Measurements from ENCODE around the gene IL2RA. TPM values are rescaled to one million over a fixed set of nuclear protein-coding genes. Genes with fewer than 3 reads are reported as not detected.

IL2RA gene
- total RNA-seq, 2 donors from 2014 or later, result 1.7 to 2.4 TPM

DNA sequence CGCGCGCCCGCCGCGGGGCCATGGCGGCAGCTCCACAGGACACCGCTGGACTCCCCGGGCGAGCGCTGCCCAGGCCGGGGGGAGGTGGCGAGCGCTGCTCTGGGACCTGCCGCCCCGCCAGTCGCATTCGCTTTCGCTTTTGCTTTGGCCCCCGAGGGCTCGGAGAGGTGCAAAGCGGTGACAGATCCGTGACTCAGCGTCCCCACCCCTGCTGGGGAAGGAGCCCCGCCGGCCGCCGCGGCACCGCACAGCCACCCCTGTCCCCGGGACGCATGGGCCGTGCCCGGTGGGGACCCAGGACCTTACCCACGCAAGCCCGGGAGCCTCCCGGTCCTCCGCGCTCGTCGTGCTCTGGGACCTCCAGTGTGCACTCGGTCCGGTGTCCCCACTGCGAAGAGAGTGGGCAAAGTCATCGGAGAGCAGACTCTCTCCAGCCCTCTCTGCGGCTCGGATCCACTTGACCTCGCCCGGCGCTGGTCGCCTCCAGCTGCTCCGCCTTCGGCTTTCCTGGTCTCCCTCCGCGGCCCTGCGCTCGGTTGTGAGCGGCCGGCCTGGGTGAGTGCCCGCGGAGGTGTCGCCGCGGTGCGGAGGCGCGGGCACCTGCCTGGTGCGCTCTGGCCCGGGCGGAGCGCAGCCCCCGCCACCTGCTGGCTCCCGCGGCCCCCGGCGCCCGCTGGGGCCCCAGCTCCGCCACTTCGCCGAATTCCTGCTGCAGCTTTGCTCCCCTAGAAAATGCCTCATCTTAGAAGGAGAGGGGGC, 84.5 kb downstream of the IL2RA start, which contains the start of gene IL15RA:
Gene IL15RA (minus strand): TSS at position 73 of the 759 bp plus-strand sequence. CDS start 51 bp downstream, at position 22.
- Histone ChIP-seq H3K9me3 (no peaks in the 10 kb centered on the region), H3K27me3 (no peaks in the 10 kb centered on the region), H3K4me3 (peak within 1 kb of the TSS; percentile 95), H3K9ac (ENCODE audit: low read depth in 2 of 2, low read length in 2 of 2) (peak within 1 kb of the TSS; percentile 81 to 93), H3K36me3 (no peaks in the 10 kb centered on the region), H3K27ac (peak within 1 kb of the TSS; percentile 99), H3K4me1 (peaks cover 8% of the 10 kb centered on the region)
- intact Hi-C loops (cut with DNase I), result no loop called here
- TF ChIP-seq, protein P1, sequence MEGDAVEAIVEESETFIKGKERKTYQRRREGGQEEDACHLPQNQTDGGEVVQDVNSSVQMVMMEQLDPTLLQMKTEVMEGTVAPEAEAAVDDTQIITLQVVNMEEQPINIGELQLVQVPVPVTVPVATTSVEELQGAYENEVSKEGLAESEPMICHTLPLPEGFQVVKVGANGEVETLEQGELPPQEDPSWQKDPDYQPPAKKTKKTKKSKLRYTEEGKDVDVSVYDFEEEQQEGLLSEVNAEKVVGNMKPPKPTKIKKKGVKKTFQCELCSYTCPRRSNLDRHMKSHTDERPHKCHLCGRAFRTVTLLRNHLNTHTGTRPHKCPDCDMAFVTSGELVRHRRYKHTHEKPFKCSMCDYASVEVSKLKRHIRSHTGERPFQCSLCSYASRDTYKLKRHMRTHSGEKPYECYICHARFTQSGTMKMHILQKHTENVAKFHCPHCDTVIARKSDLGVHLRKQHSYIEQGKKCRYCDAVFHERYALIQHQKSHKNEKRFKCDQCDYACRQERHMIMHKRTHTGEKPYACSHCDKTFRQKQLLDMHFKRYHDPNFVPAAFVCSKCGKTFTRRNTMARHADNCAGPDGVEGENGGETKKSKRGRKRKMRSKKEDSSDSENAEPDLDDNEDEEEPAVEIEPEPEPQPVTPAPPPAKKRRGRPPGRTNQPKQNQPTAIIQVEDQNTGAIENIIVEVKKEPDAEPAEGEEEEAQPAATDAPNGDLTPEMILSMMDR (IDR thresholded peaks at IDR 0.05), result peak; percentile 14
- peak; percentile 88 for DNase-seq

DNA sequence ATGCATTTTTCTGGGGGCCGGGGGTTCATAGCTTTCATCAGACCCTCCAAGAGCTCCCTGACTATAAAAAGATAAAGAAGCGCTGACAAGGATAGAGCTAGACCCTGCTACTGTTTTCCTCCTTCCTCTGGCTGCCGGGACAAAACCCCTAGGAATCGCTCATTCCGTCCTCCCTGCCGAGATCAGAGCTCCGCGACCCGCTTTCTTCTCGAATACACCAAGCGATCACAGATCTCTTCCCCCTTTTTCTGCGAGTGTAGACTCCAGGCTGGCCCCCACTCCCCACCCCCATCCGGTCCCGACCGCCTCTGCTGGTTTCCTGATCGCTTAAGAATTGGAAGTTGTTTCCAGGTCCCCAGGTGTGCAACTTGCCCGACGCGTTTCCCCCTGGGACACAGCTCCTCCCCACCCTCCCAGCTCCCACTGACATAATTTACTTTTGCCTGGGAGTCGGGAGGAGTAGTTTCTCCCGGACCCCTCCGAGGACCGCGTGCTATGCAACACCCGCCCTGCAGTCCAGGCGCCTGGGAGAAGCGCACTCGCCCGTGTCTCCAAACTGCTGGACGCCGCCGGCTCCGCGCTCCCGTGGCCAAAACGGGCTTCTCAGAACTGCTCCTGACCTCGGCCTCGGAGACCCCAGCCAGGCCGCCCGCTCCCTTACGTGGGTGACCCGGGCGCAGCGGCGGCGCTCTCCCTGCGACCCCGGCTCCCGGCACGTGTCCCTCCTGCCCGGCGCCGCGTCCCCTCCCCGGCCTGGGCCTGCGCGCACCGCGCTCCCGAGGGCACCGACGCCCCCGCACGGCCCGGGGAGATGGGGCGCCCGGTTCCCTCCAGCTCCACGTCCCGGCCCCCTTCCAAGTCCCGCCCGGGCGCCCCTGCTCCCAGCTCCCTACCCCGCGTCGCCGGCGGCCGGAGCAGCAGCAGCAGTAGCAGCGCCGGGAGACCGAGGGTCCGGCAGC, 85.4 kb downstream of the IL2RA start:
- Histone ChIP-seq H3K9me3 (no peaks in the 10 kb centered on the region), H3K4me1 (peaks cover 10% of the 10 kb centered on the region), H3K27me3 (no peaks in the 10 kb centered on the region), H3K36me3 (no peaks in the 10 kb centered on the region), H3K27ac (peak overlapping the region; percentile 99), H3K4me3 (peak overlapping the region; percentile 95), H3K9ac (ENCODE audit: low read depth in 2 of 2, low read length in 2 of 2) (peak overlapping the region; percentile 81 to 93)
- TF ChIP-seq, protein P1 (IDR thresholded peaks at IDR 0.05), result no peak
- intact Hi-C loops (cut with DNase I), result no loop called here
- peak; percentile 75 for DNase-seq

DNA sequence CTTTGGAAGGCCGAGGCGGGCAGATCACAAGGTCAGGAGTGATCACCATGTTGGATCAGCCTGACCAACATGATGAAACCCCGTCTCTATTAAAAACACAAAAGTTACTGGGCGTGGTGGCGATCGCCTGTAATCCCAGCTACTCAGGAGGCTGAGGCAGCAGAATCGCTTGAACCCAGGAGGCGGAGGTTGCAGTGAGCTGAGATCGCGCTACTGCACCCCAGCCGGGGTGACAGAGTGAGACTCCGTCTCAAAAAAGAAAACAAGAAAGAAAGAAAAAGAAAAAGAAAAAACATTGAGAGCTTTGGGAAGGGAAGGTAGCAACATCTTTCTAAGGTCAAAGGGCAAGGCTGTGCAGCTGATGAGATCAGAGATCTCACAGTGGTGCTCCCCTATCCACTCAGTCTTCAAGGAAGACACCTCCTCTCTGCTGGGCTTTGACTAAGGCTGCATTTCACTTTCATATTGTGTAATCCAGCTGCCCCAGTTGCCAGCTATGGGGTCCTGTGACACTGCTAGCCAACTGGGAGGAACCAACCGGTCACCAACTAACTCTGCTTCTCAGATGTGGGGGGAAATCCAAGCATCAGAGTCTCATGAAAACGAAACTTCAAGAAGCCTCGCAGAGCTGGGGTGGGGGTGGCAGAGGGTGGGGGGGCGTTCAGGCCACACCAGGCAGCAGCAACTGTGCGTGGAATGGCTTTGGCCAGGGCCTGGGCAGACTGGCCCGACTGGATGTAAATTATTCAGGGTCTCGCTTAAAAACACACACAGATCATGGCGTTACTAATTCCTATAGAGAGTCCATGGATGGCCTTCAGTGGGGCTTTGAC, 86.3 kb downstream of the IL2RA start:
- Histone ChIP-seq H3K9me3 (no peaks in the 10 kb centered on the region), H3K27ac (peak overlapping the region; percentile 99), H3K4me1 (peaks cover 16% of the 10 kb centered on the region), H3K27me3 (no peaks in the 10 kb centered on the region), H3K4me3 (peak overlapping the region; percentile 95), H3K36me3 (no peaks in the 10 kb centered on the region), H3K9ac (ENCODE audit: low read depth in 2 of 2, low read length in 2 of 2) (peak overlapping the region; percentile 81 to 93)
- TF ChIP-seq, protein P1 (IDR thresholded peaks at IDR 0.05), result no peak
- intact Hi-C loops (cut with DNase I), result no loop called here
- DNase-seq, result peak; percentile 69

DNA sequence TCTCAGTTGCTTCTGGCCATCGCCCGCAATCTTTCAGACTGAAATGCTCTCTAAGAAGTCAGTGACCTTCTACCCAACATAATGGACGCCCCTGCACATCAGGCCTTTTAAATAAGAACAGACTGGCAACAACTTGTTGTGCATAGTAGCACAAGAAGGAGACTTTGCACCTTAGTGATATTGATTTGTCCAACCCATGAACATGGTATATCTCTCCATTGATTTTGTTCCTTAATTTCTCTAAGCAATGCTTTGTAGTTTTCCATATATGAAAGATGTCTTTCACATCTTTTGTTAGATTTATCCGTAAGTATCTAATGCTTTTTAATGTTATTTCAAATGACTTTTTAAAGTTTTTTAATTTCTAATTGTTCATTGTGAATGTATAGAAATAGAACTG, 89.1 kb downstream of the IL2RA start:
- no peak overlapping the region for H3K9ac ChIP-seq (ENCODE audit: low read depth in 2 of 2, low read length in 2 of 2)
- peaks cover 16% of the 10 kb centered on the region for H3K4me1 ChIP-seq
- peak; percentile 19 for DNase-seq
- intact Hi-C loops (cut with DNase I), result no loop called here
- H3K27me3 ChIP-seq, result no peaks in the 10 kb centered on the region
- no peaks in the 10 kb centered on the region for H3K36me3 ChIP-seq
- H3K4me3 ChIP-seq, result no peak overlapping the region
- no peak overlapping the region for H3K27ac ChIP-seq
- TF ChIP-seq, protein P1 (IDR thresholded peaks at IDR 0.05), result no peak
- H3K9me3 ChIP-seq, result no peaks in the 10 kb centered on the region

DNA sequence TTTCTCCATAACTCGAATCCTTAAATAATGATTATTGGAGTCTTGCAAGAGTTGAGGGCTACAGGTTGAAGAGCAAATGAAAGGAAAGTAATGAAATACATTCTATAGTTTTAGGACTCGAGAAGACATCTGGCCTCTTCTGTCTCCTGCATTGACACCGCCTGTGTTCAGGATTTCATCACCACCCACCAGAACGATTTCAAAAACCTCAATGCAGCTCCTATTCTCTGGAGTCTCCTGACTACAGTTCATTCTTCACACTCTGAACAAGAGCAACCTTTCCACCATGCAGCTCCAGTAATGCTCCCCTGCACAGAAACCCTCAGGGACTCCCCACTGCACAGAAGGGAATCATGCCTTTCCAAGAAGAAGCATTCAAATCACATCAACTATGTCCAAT, 90.3 kb downstream of the IL2RA start:
- Histone ChIP-seq H3K4me1 (peaks cover 16% of the 10 kb centered on the region), H3K9me3 (no peaks in the 10 kb centered on the region), H3K9ac (ENCODE audit: low read depth in 2 of 2, low read length in 2 of 2) (peak overlapping the region in 1 of 2 donors; percentile 12), H3K4me3 (no peak overlapping the region), H3K27me3 (no peaks in the 10 kb centered on the region), H3K36me3 (no peaks in the 10 kb centered on the region), H3K27ac (peak overlapping the region; percentile 82)
- intact Hi-C loops (cut with DNase I), result no loop called here
- peak; percentile 18 for DNase-seq
- TF ChIP-seq, protein P1 (IDR thresholded peaks at IDR 0.05), result no peak
